ENCODE data around the gene ASB7. TPM values are rescaled to one million over a fixed set of nuclear protein-coding genes. Genes with fewer than 3 reads are reported as not detected.
"Not testable (repeated sequence)": the region's sequence is repeated elsewhere in the genome, so short reads cannot be mapped to it uniquely, and the experiment has no call there.

The ASB7 gene
- total and polyA plus RNA-seq, 5 experiments from 2014 or later, result 12.2 to 20.9 (median 13.9) TPM

DNA sequence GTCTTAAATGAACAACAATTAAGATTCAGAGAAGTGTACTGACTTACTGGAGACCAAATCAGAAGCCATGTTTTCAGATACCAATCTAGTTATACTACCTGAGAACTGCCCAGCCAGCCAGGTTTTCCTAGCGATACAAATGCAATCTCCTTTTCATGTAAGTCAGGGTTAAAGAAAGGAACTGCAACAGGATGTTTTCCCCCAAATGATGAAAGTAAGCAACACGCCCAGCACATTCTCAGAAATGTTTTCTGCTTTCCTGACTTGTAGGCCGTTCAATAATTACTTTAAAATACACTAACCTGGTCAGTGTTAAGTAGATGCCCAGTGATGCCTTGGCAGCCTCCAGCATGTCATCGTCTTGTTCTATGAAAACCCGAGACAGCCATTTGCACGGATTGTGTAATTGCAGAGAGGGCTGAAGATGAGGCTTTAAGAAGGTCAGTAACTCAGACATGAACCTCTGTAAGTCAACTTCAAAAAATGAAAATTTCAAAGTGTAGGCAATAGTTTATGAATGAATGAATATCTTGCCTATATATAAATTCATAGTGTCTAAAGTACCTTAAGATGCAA is 30.7 kb upstream of the ASB7 start:
- Mint-ChIP-seq H3K27ac (peak overlapping the region; percentile 63 to 97 (median 92)), H3K27me3 (no peaks in the 10 kb centered on the region), H3K4me3 (peak overlapping the region; percentile 52 to 80 (median 70)), H3K9me3 (no peaks in the 10 kb centered on the region), H3K4me1 (peaks cover 27 to 53% (median 50%) of the 10 kb centered on the region in 4 donors), H3K36me3 (peaks cover 0 to 62% (median 21%) of the 10 kb centered on the region in 3 donors)
- POLR2A ChIA-PET, result interaction anchor here (0.6 to 3.4 kb wide), 5 partner anchors 30 to 643 kb away, joined by 3 to 16 read pairs (median 4); partner anchors contain the start of genes ASB7 and LINS1
- peak in 2 of 10 donors; percentile 7 to 26 for DNase-seq
- peak; percentile 23 to 54 for ATAC-seq

DNA sequence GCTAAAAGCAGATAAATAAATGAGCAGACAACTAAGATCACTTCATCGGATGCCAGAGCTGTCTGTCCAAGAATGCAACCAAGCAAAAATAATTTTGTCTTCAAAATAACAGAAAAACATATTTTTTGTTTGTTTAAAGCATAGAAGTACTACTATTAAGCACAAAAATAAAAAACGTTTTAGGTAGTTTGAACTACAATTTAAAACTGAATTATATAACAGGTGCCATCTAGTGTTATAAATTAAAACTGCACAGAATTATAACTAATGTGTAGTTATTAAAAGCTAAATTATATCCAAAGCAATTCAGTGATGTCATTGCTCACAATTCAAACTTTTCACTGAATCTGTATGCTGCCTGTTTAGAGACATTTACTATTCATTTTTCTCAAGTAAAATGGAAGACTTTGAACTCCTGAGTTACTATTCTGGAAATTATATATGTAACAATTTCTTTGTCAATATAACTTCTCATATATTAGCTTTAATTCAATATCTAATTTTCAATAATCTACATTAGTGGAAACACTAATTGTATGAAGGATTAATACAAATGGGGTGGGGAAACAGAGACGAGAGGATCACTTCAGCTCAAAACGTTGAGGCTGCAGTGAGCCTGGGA is 29.9 kb upstream of the ASB7 start:
- H3K4me3 Mint-ChIP-seq, result peak overlapping the region in 7 of 10 donors; percentile 66 to 80 (median 71)
- no peaks in the 10 kb centered on the region for H3K9me3 Mint-ChIP-seq
- H3K27me3 Mint-ChIP-seq, result no peaks in the 10 kb centered on the region
- POLR2A ChIA-PET, result interaction anchor here (1.1 to 3.4 kb wide), 4 partner anchors 30 to 644 kb away, joined by 3 to 16 read pairs (median 6); partner anchors contain the start of genes ASB7 and LINS1
- peaks cover 0 to 65% (median 21%) of the 10 kb centered on the region in 3 donors for H3K36me3 Mint-ChIP-seq
- peak overlapping the region in 9 of 10 donors; percentile 35 to 97 (median 92) for H3K27ac Mint-ChIP-seq
- peak; percentile 42 to 50 for ATAC-seq
- DNase-seq, result peak in 3 of 10 donors; percentile 33 to 47 (median 46)
- peaks cover 28 to 59% (median 55%) of the 10 kb centered on the region in 4 donors for H3K4me1 Mint-ChIP-seq

DNA sequence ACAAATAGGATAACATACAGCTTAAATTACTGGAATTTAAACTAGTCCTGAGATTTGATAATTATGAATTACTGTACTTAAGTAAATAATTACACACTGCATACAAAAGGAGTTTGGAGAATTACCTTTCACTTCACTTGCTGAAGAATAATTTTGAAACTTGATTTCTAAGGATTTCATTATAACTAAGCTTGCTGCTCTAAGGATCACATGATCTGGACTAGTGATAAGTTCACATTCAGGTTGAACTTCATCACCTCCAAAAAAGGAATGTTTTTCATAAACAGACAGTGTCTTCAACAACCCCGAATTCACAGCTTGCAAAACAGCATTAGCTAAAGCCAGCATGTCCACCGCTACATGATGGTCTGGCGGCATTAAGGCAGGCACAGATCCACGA is 28.9 kb upstream of the ASB7 start:
- POLR2A ChIA-PET, result interaction anchor here (0.7 to 3.4 kb wide), 4 partner anchors 16 to 224 kb away, joined by 3 to 16 read pairs (median 7); partner anchors contain the start of genes ASB7 and LINS1
- H3K27me3 Mint-ChIP-seq, result no peaks in the 10 kb centered on the region
- H3K4me1 Mint-ChIP-seq, result peaks cover 28 to 61% (median 57%) of the 10 kb centered on the region in 4 donors
- H3K36me3 Mint-ChIP-seq, result peaks cover 0 to 63% (median 25%) of the 10 kb centered on the region in 3 donors
- H3K27ac Mint-ChIP-seq, result peak overlapping the region; percentile 18 to 93 (median 84)
- DNase-seq (no peak), ATAC-seq (no peak)
- no peaks in the 10 kb centered on the region for H3K9me3 Mint-ChIP-seq
- no peak overlapping the region for H3K4me3 Mint-ChIP-seq

DNA sequence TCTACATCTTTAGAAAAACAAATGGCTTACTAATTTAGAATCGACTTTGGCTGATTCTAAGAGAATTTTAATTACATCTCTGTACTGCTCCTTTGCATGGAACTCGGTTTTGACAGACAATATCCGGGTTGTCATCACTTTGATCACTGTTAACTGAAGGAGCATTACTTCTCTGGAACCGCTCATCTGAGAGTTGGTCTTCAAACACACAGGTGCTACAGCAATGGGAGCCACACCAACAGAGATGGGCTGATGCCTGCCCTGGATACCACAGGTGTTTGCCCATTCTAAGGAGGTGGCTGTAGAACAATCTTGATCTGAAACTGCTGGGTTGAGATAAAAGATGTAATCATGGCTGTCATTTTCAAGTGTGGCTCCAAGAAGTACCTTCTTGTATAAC is 22.0 kb upstream of the ASB7 start:
- Mint-ChIP-seq H3K27me3 (no peaks in the 10 kb centered on the region), H3K27ac (peak overlapping the region; percentile 38 to 90 (median 80)), H3K9me3 (peaks cover 0 to 21% (median 0%) of the 10 kb centered on the region in 9 donors), H3K4me3 (peak overlapping the region in 6 of 10 donors; percentile 28 to 62 (median 48)), H3K4me1 (peaks cover 35 to 68% (median 61%) of the 10 kb centered on the region in 4 donors), H3K36me3 (peaks cover 0 to 50% (median 10%) of the 10 kb centered on the region in 3 donors)
- POLR2A ChIA-PET, result no interaction called here
- no peak for DNase-seq
- peak; percentile 67 to 71 for ATAC-seq

DNA sequence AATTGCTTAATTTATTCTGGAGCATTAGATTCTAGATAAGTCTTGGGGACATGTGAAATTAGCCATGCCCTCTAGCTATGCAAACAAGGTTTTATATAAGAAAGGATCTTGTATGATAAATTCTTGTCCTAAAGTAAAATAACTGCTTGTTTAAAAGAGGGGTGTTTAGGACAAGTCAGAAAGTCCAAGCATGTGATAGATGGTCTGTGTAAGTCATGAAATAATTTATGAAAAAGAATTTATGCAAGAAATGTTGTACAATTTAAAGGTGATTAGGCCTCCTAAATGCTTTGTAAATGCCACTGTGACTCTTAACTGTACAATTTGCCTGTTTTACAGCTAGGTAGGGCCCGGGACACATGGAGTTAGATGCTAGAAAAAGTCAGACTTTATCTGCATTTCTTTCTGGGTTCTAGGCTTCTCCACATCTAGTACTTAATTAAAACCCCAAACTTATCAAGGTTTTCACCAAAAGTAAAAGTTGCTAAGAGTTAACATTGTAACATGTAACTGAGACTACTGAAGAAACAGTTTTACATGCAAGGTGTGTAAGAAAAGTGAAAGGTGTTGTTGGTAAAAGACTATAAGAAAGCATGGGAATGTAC is 13.6 kb upstream of the ASB7 start:
- Mint-ChIP-seq H3K27ac (no peak overlapping the region), H3K4me1 (peaks cover 32 to 69% (median 62%) of the 10 kb centered on the region in 4 donors), H3K4me3 (no peak overlapping the region), H3K9me3 (peaks cover 0 to 24% (median 2%) of the 10 kb centered on the region in 9 donors), H3K36me3 (peaks cover 10 to 42% (median 41%) of the 10 kb centered on the region in 3 donors), H3K27me3 (no peaks in the 10 kb centered on the region)
- ATAC-seq, result no peak
- POLR2A ChIA-PET, result interaction anchor here (1.2 kb wide), 1 partner anchor 14 kb away, joined by 4 read pairs; the partner anchor contains the start of genes ASB7 and LINS1
- DNase-seq, result no peak

DNA sequence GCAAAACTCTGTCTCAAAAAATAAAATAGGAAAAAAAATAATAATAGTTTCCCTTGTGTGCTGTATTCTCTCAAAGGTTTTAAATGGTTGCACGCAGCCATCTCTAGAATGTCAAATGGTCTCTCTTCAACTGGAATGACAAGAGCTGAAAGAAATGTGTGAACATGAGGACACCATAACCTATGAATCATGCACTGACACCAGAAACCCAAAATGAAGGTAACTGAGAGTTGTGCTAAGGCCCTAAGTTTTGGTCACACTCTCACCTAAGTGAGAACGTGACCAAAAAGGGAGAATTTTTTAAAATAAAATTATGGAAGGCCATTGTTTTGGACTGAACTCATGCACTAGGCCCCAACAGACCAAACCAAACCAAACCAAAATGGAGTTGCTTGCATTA is 11.2 kb upstream of the ASB7 start:
- not testable (repeated sequence) for ATAC-seq, DNase-seq, H3K27me3 Mint-ChIP-seq
- Mint-ChIP-seq H3K27ac (peak overlapping the region in 2 of 10 donors; percentile 72 to 82), H3K36me3 (peaks cover 10 to 33% (median 21%) of the 10 kb centered on the region in 3 donors), H3K4me1 (peaks cover 23 to 69% (median 53%) of the 10 kb centered on the region in 4 donors), H3K9me3 (peaks cover 0 to 24% (median 2%) of the 10 kb centered on the region in 9 donors), H3K4me3 (peak overlapping the region in 1 of 10 donors; percentile 14)
- POLR2A ChIA-PET, result interaction anchor here (1.0 kb wide), 1 partner anchor 11 kb away, joined by 3 read pairs; the partner anchor contains the start of genes ASB7 and LINS1

DNA sequence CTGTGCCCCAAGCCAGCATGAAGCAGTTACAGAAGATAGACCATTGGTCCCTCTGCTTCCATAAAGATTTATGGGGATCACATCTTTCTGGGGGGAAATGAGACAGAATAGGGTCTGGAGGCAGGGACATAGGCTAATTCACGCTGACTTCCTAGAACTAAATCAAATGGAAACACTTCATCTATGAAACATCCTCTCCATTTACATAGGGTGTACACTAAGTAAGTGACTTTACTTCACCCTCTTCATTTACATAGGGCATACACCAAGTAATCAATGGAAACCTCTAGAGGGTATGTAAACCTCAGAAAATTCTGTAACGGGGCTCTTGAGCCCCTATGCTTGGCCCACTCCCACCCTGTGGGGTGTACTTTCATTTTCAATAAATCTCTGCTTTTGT is 10.6 kb upstream of the ASB7 start:
- no peaks in the 10 kb centered on the region for H3K27me3 Mint-ChIP-seq
- H3K36me3 Mint-ChIP-seq, result peaks cover 10 to 32% (median 20%) of the 10 kb centered on the region in 3 donors
- peak overlapping the region in 9 of 10 donors; percentile 8 to 91 (median 72) for H3K27ac Mint-ChIP-seq
- DNase-seq (no peak), ATAC-seq (no peak)
- peaks cover 0 to 24% (median 1%) of the 10 kb centered on the region in 9 donors for H3K9me3 Mint-ChIP-seq
- POLR2A ChIA-PET, result interaction anchor here (1.0 kb wide), 1 partner anchor 11 kb away, joined by 3 read pairs; the partner anchor contains the start of genes ASB7 and LINS1
- peak overlapping the region in 5 of 10 donors; percentile 3 to 49 (median 34) for H3K4me3 Mint-ChIP-seq
- peaks cover 22 to 72% (median 52%) of the 10 kb centered on the region in 4 donors for H3K4me1 Mint-ChIP-seq

DNA sequence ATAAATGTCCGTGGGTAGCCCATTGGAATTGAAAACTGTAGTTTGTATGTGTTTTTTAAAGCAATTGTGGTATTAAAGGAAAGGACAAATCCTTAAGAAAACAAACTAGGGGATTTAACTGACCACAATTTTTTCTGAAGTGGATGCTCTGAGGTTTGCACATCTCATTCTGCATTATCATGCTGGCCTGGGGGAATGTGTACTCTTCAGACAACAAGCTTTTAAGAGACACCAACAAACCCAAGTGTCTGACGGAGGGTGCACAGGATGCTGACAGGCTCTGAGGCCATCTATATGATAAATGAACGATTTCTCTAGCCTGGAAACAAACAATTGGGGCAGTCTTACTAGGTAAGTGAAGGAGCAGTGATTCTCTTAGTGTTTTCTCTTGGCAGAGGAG is 9.5 kb upstream of the ASB7 start:
- POLR2A ChIA-PET, result interaction anchor here (1.2 kb wide), 1 partner anchor 9 kb away, joined by 3 read pairs; the partner anchor contains the start of genes ASB7 and LINS1

DNA sequence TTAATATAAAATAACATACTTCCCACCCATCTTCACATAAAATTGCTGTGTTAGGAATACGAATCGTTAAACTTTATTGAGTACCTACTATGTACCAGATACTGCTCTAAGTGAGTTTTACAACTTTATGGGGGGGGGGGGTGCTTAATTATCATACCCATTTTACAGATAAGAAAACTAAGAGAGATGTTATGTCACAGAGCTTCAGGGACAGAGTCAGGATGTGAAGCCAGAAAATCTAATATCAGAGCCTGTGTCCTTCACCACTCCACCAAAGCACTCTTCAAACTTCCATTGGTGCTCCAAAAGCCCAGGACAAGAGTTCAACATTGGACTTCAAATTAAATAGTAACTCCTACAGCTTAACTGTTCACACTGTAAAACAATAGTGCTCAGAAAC is 9.0 kb upstream of the ASB7 start:
- Mint-ChIP-seq H3K36me3 (peaks cover 10 to 21% (median 18%) of the 10 kb centered on the region in 3 donors), H3K4me1 (peaks cover 29 to 80% (median 55%) of the 10 kb centered on the region in 4 donors), H3K4me3 (peak overlapping the region in 4 of 10 donors; percentile 17 to 50 (median 38)), H3K27me3 (no peaks in the 10 kb centered on the region), H3K9me3 (peaks cover 0 to 17% (median 0%) of the 10 kb centered on the region in 9 donors), H3K27ac (peak overlapping the region in 8 of 10 donors; percentile 46 to 91 (median 80))
- DNase-seq (no peak), ATAC-seq (no peak)
- POLR2A ChIA-PET, result interaction anchor here (1.2 kb wide), 1 partner anchor 8 kb away, joined by 3 read pairs; the partner anchor contains the start of genes ASB7 and LINS1

More for the DNA sequence above, 9.5 kb upstream of the ASB7 start:
- peak overlapping the region in 7 of 10 donors; percentile 38 to 78 (median 66) for H3K4me3 Mint-ChIP-seq
- ATAC-seq, result no peak
- peaks cover 10 to 26% (median 18%) of the 10 kb centered on the region in 3 donors for H3K36me3 Mint-ChIP-seq
- peak overlapping the region in 9 of 10 donors; percentile 46 to 91 (median 87) for H3K27ac Mint-ChIP-seq
- H3K27me3 Mint-ChIP-seq, result no peaks in the 10 kb centered on the region
- H3K9me3 Mint-ChIP-seq, result peaks cover 0 to 22% (median 0%) of the 10 kb centered on the region in 9 donors
- peak in 1 of 10 donors; percentile 27 for DNase-seq
- H3K4me1 Mint-ChIP-seq, result peaks cover 27 to 76% (median 53%) of the 10 kb centered on the region in 4 donors

DNA sequence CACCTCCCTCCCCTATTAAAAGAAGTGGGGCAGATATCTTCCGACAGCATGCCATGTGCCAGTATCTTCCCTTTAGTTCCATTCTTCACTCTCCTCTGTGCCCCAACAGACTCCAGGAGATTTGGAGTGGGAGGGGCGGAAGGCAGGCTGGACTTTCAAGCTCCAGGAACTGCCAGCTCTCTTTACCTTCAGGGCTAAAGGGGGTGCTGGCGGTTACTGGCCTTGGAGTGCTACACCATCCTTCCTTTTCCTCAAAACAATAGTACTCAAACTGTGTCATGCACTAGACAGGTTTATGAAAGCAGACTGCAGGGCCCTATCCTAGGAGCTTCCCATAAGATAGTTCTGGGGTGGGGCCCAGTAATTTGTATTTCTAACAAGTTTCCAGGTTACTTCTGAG is 6.4 kb upstream of the ASB7 start:
- POLR2A ChIA-PET, result interaction anchor here (1.5 to 1.9 kb wide), 2 partner anchors 22 to 256 kb away, joined by 5 read pairs; no protein-coding TSS in a partner anchor
- Mint-ChIP-seq H3K27ac (peak overlapping the region in 3 of 10 donors; percentile 97 to 99 (median 97)), H3K27me3 (no peaks in the 10 kb centered on the region), H3K36me3 (peaks cover 0 to 8% (median 4%) of the 10 kb centered on the region in 3 donors), H3K4me3 (peak overlapping the region in 9 of 10 donors; percentile 73 to 91 (median 82)), H3K4me1 (peaks cover 27 to 76% (median 52%) of the 10 kb centered on the region in 4 donors), H3K9me3 (peaks cover 0 to 3% (median 0%) of the 10 kb centered on the region in 9 donors)
- no peak for ATAC-seq
- DNase-seq, result no peak

DNA sequence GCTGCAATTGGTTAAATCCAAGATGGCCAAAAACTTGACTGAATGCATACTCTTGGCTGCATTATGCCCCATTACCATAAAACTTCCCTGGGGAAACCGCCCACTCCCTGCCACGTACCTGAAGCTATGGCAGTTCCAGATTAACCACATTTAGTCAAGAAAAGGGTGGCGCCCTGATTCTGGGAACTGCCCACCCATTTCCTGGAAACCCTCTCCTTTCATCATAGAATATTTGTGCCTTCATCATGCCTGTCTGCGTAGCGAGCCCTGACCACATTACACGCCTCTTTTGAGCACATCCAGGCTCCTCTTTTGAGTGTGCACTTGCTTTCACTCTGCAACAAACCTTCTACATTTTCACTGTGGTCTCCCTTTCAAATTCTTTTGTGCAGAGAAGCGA is 5.6 kb upstream of the ASB7 start:
- peaks cover 0 to 5% (median under 1%) of the 10 kb centered on the region in 3 donors for H3K36me3 Mint-ChIP-seq
- peak; percentile 88 to 92 for ATAC-seq
- peak; percentile 64 to 95 (median 90) for DNase-seq
- POLR2A ChIA-PET, result interaction anchor here (1.5 to 1.9 kb wide), 2 partner anchors 23 to 256 kb away, joined by 5 read pairs; no protein-coding TSS in a partner anchor
- peak overlapping the region in 3 of 10 donors; percentile 97 to 99 (median 97) for H3K27ac Mint-ChIP-seq
- H3K4me3 Mint-ChIP-seq, result peak overlapping the region in 9 of 10 donors; percentile 73 to 91 (median 82)
- peaks cover 21 to 70% (median 46%) of the 10 kb centered on the region in 4 donors for H3K4me1 Mint-ChIP-seq
- H3K27me3 Mint-ChIP-seq, result no peaks in the 10 kb centered on the region
- H3K9me3 Mint-ChIP-seq, result no peaks in the 10 kb centered on the region
